ENCODE measurements around the gene MPG. TPM values are rescaled to one million over a fixed set of nuclear protein-coding genes. Genes with fewer than 3 reads are reported as not detected.
A peak's percentile ranks its signal among the peaks of the same experiment; 100 is the strongest.

MPG gene
- total and polyA plus RNA-seq, 7 donors: 52.2 to 118 (median 74.3) TPM

DNA sequence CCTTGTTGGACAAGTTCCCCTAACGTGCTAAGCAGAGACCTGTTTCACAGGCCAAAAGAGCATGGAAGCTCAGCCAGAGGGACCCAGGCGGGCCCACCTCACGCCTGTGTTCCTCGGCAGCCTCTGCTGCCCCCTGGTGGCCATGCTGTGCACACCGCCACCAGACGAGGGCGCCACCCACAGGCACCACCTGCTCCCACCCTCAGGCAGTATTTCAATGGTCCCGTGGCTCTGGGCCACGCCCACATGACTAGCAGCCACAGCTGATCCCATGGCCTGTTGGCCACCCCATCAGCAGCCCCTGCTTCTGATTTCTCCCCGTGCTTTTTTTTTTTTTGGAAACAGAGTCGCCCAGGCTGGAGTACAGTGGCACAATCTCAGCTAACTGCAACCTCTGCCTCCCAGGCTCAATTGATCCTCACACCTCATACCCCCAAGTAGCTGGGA lies 18.9 kb downstream of the MPG start:
- Histone ChIP-seq H3K27me3 (no peaks in the 10 kb centered on the region), H3K36me3 (peaks cover 0 to 23% (median 6%) of the 10 kb centered on the region in 4 donors), H3K27ac (no peak overlapping the region), H3K4me1 (peaks cover 0 to 19% (median 12%) of the 10 kb centered on the region in 4 donors), H3K4me3 (no peak overlapping the region), H3K9me3 (no peaks in the 10 kb centered on the region)
- WGBS, 2 donors: 10 to 12% methylated on average over 11 of the region's 11 CpGs
- intact Hi-C loops (cut with DNase I): loop anchor here (1.0 kb wide), 1 partner anchor 32 kb away; no protein-coding TSS in a partner anchor
- TF ChIP-seq POLR2AphosphoS5 (IDR thresholded peaks at IDR 0.05) (peak in 3 of 4 donors; percentile 16 to 63 (median 52)), EP300 (IDR thresholded peaks at IDR 0.05) (no peak), POLR2A (IDR thresholded peaks at IDR 0.05) (no peak)
- TF ChIP-seq, protein P1, sequence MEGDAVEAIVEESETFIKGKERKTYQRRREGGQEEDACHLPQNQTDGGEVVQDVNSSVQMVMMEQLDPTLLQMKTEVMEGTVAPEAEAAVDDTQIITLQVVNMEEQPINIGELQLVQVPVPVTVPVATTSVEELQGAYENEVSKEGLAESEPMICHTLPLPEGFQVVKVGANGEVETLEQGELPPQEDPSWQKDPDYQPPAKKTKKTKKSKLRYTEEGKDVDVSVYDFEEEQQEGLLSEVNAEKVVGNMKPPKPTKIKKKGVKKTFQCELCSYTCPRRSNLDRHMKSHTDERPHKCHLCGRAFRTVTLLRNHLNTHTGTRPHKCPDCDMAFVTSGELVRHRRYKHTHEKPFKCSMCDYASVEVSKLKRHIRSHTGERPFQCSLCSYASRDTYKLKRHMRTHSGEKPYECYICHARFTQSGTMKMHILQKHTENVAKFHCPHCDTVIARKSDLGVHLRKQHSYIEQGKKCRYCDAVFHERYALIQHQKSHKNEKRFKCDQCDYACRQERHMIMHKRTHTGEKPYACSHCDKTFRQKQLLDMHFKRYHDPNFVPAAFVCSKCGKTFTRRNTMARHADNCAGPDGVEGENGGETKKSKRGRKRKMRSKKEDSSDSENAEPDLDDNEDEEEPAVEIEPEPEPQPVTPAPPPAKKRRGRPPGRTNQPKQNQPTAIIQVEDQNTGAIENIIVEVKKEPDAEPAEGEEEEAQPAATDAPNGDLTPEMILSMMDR (IDR thresholded peaks at IDR 0.05): peak; percentile 97 to 99 (median 98)
- DNase-seq: peak; percentile 95

DNA sequence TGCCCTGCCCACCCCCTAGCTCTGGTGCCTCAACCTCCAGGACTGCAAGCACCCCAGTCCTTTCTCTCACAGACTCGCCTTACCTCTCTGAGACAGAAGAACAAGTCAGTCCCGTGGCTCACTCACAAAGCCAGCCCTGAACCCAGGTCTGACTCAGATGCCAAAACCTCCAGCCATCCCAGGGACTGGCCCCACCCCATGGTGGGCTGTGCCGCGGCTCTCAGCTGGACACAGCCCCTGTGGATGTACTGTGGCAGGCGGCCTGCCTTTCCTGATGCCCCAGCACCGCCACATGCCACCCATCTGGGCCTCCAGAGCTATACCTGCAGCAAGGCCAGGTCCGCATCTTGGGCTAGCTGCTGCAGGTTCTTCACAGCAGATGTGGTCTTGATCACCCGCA lies 19.8 kb downstream of the MPG start:
- intact Hi-C loops (cut with DNase I): loop anchor here (1.0 kb wide), 1 partner anchor 33 kb away; no protein-coding TSS in a partner anchor
- no peaks in the 10 kb centered on the region for H3K9me3 ChIP-seq
- H3K27me3 ChIP-seq: no peaks in the 10 kb centered on the region
- peaks cover 0 to 17% (median 10%) of the 10 kb centered on the region in 4 donors for H3K4me1 ChIP-seq
- no peak for DNase-seq
- no peak overlapping the region for H3K27ac ChIP-seq
- TF ChIP-seq EP300 (IDR thresholded peaks at IDR 0.05) (no peak), POLR2A (IDR thresholded peaks at IDR 0.05) (no peak), POLR2AphosphoS5 (IDR thresholded peaks at IDR 0.05) (no peak)
- TF ChIP-seq, protein P1 (IDR thresholded peaks at IDR 0.05): no peak
- WGBS, 2 donors: 90 to 96% methylated on average over 8 of the region's 8 CpGs
- no peak overlapping the region for H3K4me3 ChIP-seq
- peaks cover 0 to 19% (median 6%) of the 10 kb centered on the region in 4 donors for H3K36me3 ChIP-seq

- 91 to 92% methylated on average over 5 of the region's 5 CpGs for WGBS, 2 donors
- Histone ChIP-seq H3K4me1 (peaks cover 0 to 17% (median 10%) of the 10 kb centered on the region in 4 donors), H3K4me3 (no peak overlapping the region), H3K27me3 (no peaks in the 10 kb centered on the region), H3K27ac (peak overlapping the region in 3 of 4 donors; percentile 43 to 62 (median 54)), H3K36me3 (peaks cover 0 to 21% (median 6%) of the 10 kb centered on the region in 4 donors), H3K9me3 (no peaks in the 10 kb centered on the region)
- TF ChIP-seq, protein P1 (IDR thresholded peaks at IDR 0.05): no peak
- no peak for TF ChIP-seq POLR2AphosphoS5 (IDR thresholded peaks at IDR 0.05)
- TF ChIP-seq EP300 (IDR thresholded peaks at IDR 0.05): no peak
- TF ChIP-seq POLR2A (IDR thresholded peaks at IDR 0.05): no peak
- intact Hi-C loops (cut with DNase I): no loop called here
- DNase-seq: no peak
Measured at GRCh38 chr16:100989-101388, 23.0 kb downstream of the MPG start.

- H3K9me3 ChIP-seq: no peaks in the 10 kb centered on the region
- WGBS, 2 donors: 92 to 93% methylated on average over 6 of the region's 6 CpGs
- peak overlapping the region; percentile 43 to 62 (median 52) for H3K27ac ChIP-seq
- TF ChIP-seq, protein P1 (IDR thresholded peaks at IDR 0.05): no peak
- TF ChIP-seq EP300 (IDR thresholded peaks at IDR 0.05): no peak
- no peak for TF ChIP-seq POLR2A (IDR thresholded peaks at IDR 0.05)
- TF ChIP-seq POLR2AphosphoS5 (IDR thresholded peaks at IDR 0.05): no peak
- intact Hi-C loops (cut with DNase I): no loop called here
- peaks cover 0 to 17% (median 6%) of the 10 kb centered on the region in 4 donors for H3K36me3 ChIP-seq
- H3K4me3 ChIP-seq: no peak overlapping the region
- H3K4me1 ChIP-seq: peaks cover 0 to 17% (median 10%) of the 10 kb centered on the region in 4 donors
- no peak for DNase-seq
- no peaks in the 10 kb centered on the region for H3K27me3 ChIP-seq
Measured at GRCh38 chr16:101586-101985, 23.6 kb downstream of the MPG start.

Measured in sigmoid colon (tissue), 7 donors.